BLaER1 (cell line): ENCODE results near the gene INPP5A.

Experiments used
- H3K27ac ChIP-seq: shearing (Covaris generic); formaldehyde crosslinking; 2 replicates; pipeline ENCODE4 v1.8.1; 2022
- H3K27me3 ChIP-seq: shearing (Covaris generic); formaldehyde crosslinking; 2 replicates; pipeline ENCODE4 v1.8.1; 2022
- H3K36me3 ChIP-seq: shearing (Covaris generic); formaldehyde crosslinking; 2 replicates; pipeline ENCODE4 v1.8.1; 2022
- H3K4me1 ChIP-seq: shearing (Covaris generic); formaldehyde crosslinking; 2 replicates; pipeline ENCODE4 v1.8.1; 2022
- H3K4me2 ChIP-seq: shearing (Covaris generic); formaldehyde crosslinking; 2 replicates; pipeline ENCODE4 v1.8.1; 2022
- H3K4me3 ChIP-seq: shearing (Covaris generic); formaldehyde crosslinking; 2 replicates; pipeline ENCODE4 v1.8.1; 2022
- H3K9ac ChIP-seq: shearing (Covaris generic); formaldehyde crosslinking; 2 replicates; pipeline ENCODE4 v1.8.1; 2022
- H3K9me3 ChIP-seq: shearing (Covaris generic); formaldehyde crosslinking; 2 replicates; pipeline ENCODE4 v1.8.1; 2022
- H4K20me1 ChIP-seq: shearing (Covaris generic); formaldehyde crosslinking; 2 replicates; pipeline ENCODE4 v1.8.1; 2022
- Cebpa-rat ChIP-seq: shearing (Covaris generic); IDR thresholded peaks from 2 replicates; pipeline ENCODE4 v1.8.1; 2022

INPP5A gene

DNA sequence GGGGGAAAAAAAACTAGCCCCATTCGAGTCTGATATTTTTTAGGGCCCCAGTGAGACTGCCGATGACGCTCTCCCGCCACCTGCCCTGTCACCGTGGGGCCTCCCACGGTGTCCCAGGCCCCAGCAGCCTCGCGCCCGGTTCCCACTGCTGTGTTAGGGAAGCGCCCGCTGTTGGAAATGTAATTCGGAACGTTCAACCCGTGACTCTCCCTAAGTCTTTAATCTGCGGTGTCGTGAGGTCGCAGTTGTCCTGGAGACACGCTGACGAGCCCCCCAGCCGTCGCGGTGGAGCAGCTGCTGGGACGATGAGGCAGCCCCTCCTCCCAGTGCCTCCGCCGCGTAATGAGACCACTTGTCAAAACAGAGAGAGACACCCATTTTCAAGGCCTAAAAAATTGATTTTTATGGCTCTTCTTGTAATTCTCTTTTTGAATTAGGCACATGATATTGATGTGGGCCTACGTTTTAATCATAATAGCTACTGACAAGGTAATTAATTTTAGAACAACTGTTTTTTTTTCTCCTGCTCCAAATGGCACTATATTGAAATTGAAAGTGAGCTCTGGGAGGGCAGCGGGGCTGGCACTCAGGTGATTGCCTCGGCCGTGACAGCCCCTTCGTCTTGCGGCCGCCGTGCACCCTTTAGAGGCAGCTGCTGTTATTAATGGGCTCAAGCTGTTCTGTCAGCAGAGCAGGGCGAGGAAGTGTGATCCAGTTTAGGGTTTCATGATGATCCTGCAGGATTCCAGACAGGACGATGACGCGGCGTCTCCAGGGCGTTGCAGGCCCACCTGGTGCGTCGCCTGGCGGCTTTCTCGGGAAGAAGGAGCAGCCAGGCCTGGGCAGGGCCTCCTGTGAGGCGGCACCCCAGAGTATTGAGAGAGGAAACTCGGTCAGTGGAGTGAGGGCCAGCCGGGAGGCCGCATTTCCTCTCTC is 185.1 kb downstream of the INPP5A start:
- TF ChIP-seq Cebpa-rat, result no peak
- Histone ChIP-seq H3K4me3 (peak overlapping the region; percentile 39; the same call in 1 of the 2 replicates), H3K4me2 (peak overlapping the region; percentile 87), H3K9me3 (peaks cover 15% of the 10 kb centered on the region), H3K4me1 (peaks cover 61% of the 10 kb centered on the region), H3K27ac (peak overlapping the region; percentile 52; the same call in 1 of the 2 replicates), H3K9ac (0 out of 2 replicates have a peak overlapping the region, but pooled peaks have one; percentile 1), H3K27me3 (no peaks in the 10 kb centered on the region), H4K20me1 (peaks cover 67% of the 10 kb centered on the region), H3K36me3 (peaks cover 20% of the 10 kb centered on the region)

DNA sequence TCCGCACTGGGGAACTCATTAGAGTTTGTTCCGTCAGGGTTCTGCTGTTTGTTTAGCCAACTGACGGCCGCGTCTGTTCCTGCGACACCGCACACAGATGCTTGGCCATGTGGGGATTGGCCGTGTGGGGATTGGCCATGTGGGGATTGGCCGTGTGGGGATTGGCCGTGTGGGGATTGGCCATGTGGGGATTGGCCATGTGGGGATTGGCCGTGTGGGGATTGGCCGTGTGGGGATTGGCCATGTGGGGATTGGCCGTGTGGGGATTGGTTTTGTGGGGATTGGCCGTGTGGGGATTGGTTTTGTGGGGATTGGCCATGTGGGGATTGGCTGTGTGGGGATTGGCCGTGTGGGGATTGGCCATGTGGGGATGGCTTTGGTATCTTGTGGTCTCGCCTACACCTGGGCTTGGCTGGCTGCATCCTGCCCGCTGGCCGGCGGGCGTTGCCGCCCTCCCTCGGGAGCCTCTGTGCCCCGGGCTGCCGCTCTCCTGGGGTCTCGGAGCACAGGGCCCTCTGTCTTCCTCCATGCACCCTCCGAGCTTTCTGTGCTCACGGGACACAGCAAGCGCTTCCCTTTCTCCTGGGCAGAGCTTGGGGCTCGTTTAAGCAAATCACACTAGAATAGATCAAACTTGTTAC is 185.9 kb downstream of the INPP5A start:
- Histone ChIP-seq H4K20me1 (peaks cover 74% of the 10 kb centered on the region), H3K36me3 (peaks cover 27% of the 10 kb centered on the region), H3K9ac (no peak overlapping the region), H3K27ac (peak overlapping the region; percentile 52; the same call in 1 of the 2 replicates), H3K27me3 (no peaks in the 10 kb centered on the region), H3K4me3 (peak overlapping the region; percentile 39; the same call in 1 of the 2 replicates), H3K4me1 (peaks cover 68% of the 10 kb centered on the region), H3K9me3 (peaks cover 7% of the 10 kb centered on the region), H3K4me2 (peak overlapping the region; percentile 87)
- no peak for TF ChIP-seq Cebpa-rat

DNA sequence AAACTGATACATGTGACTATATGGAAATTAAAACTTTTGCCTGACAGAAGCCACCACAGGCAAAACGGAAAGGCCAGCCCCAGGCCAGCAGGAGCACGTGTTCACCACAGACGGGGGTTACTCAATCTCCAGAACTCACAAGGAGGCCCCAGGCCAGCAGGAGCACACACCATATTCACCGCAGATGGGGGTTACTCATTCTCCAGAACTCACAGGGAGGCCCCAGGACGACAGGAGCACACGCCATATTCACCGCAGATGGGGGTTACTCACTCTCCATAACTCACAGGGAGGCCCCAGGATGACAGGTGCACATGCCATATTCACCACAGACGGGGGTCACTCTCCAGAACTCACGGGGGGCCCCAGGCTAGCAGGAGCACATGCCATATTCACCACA is 186.9 kb downstream of the INPP5A start:
- TF ChIP-seq Cebpa-rat, result no peak
- Histone ChIP-seq H3K36me3 (peaks cover 29% of the 10 kb centered on the region), H3K4me2 (peak overlapping the region; percentile 87), H3K4me3 (no peak overlapping the region), H3K27ac (no peak overlapping the region), H3K4me1 (peaks cover 78% of the 10 kb centered on the region), H4K20me1 (peaks cover 84% of the 10 kb centered on the region), H3K9ac (no peak overlapping the region), H3K9me3 (no peaks in the 10 kb centered on the region), H3K27me3 (no peaks in the 10 kb centered on the region)

DNA sequence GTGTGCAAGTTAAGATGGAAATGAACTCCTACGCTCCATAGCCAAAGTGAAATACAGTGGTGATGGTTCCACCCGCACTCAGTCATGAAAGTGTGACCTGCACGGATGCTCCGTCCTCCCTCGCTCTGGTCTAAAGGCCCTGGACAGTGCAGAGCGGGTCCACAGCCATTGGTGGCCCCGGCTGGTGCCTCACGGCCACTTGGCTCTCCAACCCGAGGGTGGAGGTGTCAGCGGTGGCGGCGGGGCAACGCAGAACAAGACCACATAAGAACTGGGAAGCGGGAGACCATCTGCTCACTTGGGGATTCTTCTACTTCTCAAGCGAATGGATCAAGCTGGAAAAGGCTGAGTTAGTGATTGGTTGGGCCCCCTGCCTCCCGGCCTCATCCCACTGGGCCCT is 187.6 kb downstream of the INPP5A start:
- H3K4me1 ChIP-seq, result peaks cover 83% of the 10 kb centered on the region
- no peak for TF ChIP-seq Cebpa-rat
- H3K27ac ChIP-seq, result no peak overlapping the region
- peak overlapping the region; percentile 87 for H3K4me2 ChIP-seq
- no peak overlapping the region for H3K9ac ChIP-seq
- H3K36me3 ChIP-seq, result peaks cover 29% of the 10 kb centered on the region
- H4K20me1 ChIP-seq, result peaks cover 91% of the 10 kb centered on the region
- H3K27me3 ChIP-seq, result no peaks in the 10 kb centered on the region
- H3K4me3 ChIP-seq, result no peak overlapping the region
- H3K9me3 ChIP-seq, result no peaks in the 10 kb centered on the region

DNA sequence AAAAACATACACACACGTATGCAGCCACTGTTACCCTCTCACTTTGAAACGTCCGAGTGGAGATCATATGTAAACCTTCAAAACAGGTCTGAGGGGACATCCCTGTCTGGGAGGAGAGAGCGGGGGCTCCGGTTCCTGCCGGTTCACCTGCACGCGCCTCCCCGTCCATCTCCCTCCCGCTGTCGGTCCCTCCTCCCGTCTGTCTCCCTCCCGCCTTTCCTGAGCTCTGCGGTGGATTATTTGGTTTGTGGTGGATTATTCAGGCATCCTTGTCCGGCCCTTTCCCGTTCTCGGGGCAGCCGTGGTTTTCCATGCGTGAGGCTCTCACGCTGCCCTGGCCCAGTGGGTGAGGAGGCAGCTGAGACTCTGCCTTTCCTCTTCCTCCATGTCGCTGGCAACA is 188.6 kb downstream of the INPP5A start:
- Histone ChIP-seq H3K9ac (no peak overlapping the region), H3K4me1 (peaks cover 83% of the 10 kb centered on the region), H4K20me1 (peaks cover 96% of the 10 kb centered on the region), H3K4me3 (no peak overlapping the region), H3K36me3 (peaks cover 29% of the 10 kb centered on the region), H3K27me3 (no peaks in the 10 kb centered on the region), H3K9me3 (no peaks in the 10 kb centered on the region), H3K4me2 (peak overlapping the region; percentile 87), H3K27ac (no peak overlapping the region)
- TF ChIP-seq Cebpa-rat, result no peak

DNA sequence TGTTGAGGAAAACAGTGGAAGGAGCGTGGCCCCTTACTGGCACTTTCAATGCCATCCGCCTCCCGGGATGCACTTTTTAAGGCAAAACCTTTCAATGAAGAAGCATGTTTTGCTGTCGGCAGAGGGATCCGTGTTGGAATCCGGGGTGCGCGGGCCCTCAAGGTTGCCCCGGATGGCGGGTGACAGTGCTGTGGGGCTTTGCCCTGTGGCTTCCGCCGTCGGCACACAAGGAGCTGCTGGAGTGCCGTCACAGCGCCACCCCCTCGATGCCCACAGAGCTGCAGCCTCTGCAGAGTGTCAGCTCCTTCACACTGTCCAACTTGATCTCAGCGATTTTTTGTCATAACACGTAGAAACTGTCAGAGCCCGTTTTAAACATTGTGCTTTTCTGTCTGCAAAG is 189.4 kb downstream of the INPP5A start:
- peaks cover 29% of the 10 kb centered on the region for H3K36me3 ChIP-seq
- TF ChIP-seq Cebpa-rat, result no peak
- H3K9me3 ChIP-seq, result no peaks in the 10 kb centered on the region
- peaks cover 96% of the 10 kb centered on the region for H4K20me1 ChIP-seq
- H3K4me2 ChIP-seq, result no peak overlapping the region
- no peak overlapping the region for H3K27ac ChIP-seq
- no peak overlapping the region for H3K4me3 ChIP-seq
- H3K27me3 ChIP-seq, result no peaks in the 10 kb centered on the region
- H3K9ac ChIP-seq, result no peak overlapping the region
- H3K4me1 ChIP-seq, result peaks cover 83% of the 10 kb centered on the region

DNA sequence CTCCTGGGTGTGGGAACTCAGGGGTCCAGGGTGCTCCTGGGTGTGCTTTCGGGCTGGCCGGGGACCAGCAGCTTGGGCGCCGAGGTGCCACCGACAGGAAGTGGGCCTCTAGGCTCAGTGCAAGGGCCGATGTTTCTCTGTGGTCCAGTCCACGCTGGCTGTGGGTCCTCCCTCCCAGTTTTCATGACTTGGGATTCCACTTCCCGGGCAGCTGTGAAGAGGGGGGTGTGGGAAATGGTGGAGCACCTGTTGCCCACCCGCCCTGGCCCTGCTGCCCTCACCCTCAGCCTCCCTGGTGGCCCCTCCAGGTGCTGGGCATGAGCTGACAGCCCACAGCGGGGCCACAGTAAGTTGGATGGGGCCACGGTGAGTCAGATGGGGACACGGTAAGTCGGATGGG is 189.8 kb downstream of the INPP5A start:
- H3K4me3 ChIP-seq, result no peak overlapping the region
- peaks cover 96% of the 10 kb centered on the region for H4K20me1 ChIP-seq
- no peaks in the 10 kb centered on the region for H3K9me3 ChIP-seq
- peaks cover 83% of the 10 kb centered on the region for H3K4me1 ChIP-seq
- no peak overlapping the region for H3K4me2 ChIP-seq
- H3K27ac ChIP-seq, result no peak overlapping the region
- no peak for TF ChIP-seq Cebpa-rat
- H3K36me3 ChIP-seq, result peaks cover 29% of the 10 kb centered on the region
- no peaks in the 10 kb centered on the region for H3K27me3 ChIP-seq
- no peak overlapping the region for H3K9ac ChIP-seq

DNA sequence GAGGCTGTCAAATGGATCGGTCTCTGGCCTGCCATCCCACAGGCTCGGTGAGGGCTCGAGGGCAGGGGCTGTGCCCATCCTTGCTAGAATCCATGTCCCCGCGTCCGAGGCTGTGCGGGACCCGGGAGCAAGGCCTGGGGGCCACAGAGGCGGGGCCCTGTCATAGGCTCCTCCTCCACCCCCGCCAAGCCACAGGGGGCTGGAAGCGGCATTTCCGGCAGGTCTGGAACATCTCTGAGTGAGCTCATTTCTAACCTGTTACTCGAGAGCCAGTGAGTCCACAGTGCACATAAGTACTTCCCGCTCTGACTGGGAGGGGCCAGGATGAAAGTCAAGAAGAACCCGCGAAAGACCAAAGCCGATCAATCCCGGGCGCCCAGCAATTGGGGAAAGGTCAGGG is 190.7 kb downstream of the INPP5A start:
- no peak overlapping the region for H3K4me3 ChIP-seq
- H3K4me2 ChIP-seq, result peak overlapping the region; percentile 15; the same call in 1 of the 2 replicates
- peaks cover 83% of the 10 kb centered on the region for H3K4me1 ChIP-seq
- H3K9me3 ChIP-seq, result no peaks in the 10 kb centered on the region
- H3K27me3 ChIP-seq, result no peaks in the 10 kb centered on the region
- no peak overlapping the region for H3K27ac ChIP-seq
- no peak overlapping the region for H3K9ac ChIP-seq
- peaks cover 29% of the 10 kb centered on the region for H3K36me3 ChIP-seq
- H4K20me1 ChIP-seq, result peaks cover 96% of the 10 kb centered on the region
- no peak for TF ChIP-seq Cebpa-rat

DNA sequence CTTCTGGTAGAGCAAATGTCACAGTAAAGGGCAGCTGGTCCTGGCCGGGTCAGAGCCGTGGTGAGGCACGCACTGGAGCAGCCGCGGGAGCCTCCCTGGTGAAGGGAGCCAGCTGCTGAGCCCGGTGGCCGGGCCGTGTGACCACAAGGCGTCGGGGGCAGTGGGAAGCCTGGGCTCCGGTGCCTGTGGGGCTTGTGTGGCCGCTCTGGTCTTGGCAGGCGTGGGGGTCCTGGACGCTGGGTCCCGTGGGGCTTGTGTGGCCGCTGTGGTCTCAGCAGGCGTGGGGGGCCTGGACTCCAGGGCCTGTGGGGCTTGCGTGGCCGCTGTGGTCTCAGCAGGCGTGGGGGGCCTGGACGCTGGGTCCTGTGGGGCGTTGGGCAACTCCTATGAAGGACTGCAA is 191.2 kb downstream of the INPP5A start:
- no peak overlapping the region for H3K9ac ChIP-seq
- H3K4me3 ChIP-seq, result no peak overlapping the region
- peak overlapping the region; percentile 15 for H3K4me2 ChIP-seq
- no peaks in the 10 kb centered on the region for H3K27me3 ChIP-seq
- peaks cover 96% of the 10 kb centered on the region for H4K20me1 ChIP-seq
- no peaks in the 10 kb centered on the region for H3K9me3 ChIP-seq
- peaks cover 29% of the 10 kb centered on the region for H3K36me3 ChIP-seq
- TF ChIP-seq Cebpa-rat, result no peak
- H3K4me1 ChIP-seq, result peaks cover 83% of the 10 kb centered on the region
- H3K27ac ChIP-seq, result no peak overlapping the region
